ENCODE measurements around the gene BLOC1S1.
A peak's percentile ranks its signal among the peaks of the same experiment; 100 is the strongest.
"Not testable (repeated sequence)": the region's sequence is repeated elsewhere in the genome, so short reads cannot be mapped to it uniquely, and the experiment has no call there.

BLOC1S1 gene

DNA sequence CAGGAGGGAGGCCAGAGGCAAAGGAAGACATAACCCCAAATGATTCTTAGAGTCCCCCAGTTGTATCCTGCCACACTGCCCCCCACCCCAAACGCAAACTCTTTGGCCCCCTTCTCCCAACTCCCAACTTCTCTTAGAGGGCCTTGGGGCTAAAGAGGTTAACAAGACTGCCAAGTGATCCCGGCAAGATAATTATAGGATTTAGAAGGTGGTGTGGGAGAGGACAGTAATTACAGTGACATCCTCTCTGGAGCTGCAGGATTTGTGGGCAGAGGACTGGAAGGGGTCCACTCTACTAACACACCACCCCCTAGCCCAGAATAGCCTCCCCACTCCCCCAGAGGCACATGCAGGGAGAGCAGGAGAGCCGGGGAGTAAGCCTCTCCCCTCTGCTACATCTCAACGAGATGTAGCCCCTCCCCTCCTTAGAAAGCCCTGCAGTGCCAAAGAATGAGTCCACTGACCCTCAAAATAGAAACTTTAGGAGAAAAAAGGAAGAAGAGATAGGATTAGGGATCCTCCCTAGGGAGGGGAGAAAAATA is 21.8 kb downstream of the BLOC1S1 start:
- H3K4me3 ChIP-seq (ENCODE audit: low read length): peak overlapping the region; percentile 73
- no peak for DNase-seq (ENCODE audit: low read depth, low spot score)

DNA sequence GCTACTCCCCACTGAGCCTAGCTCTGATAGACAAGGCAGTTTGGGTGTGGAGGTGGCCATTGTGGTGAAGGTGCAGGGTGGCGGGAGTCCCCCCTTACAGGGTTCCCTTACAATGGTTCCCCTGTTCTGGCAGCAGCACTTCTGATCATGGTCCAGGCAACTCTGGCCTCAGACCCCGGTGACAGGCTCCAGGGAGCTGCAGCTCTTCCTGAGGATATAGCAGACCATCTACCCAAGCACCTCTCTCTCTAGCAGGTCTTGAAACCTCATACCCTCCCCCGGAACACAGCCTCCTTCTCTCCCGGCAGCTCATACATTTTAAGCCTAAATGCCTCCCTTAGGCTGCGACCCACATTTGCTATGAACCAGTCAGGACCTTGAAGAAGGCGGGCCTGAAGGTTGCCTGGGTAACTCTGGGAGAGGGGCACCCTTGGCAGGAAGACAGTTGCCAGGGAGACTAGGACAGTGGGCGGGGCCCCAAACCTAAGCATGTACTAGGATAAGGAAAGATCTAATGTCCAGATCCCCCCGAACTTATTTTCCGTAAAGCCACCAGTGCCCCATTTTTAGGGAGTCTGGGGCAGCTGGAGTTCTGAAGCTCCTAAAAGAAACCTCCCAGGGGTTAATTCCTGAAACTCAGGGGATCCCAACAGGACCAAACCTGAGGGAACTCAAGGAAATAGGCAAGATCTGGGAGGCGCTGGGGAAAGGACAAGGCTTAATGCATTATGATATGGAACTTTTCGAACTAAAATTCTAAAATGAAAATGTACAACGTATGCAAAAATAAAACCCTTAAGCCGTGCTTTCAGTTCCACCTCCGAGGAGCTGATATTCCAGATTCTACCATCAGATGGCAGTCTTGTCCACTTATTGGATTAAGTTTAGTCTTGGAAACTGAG is 22.5 kb downstream of the BLOC1S1 start:
- DNase-seq (ENCODE audit: low read depth, low spot score): peak; percentile 97
- H3K4me3 ChIP-seq (ENCODE audit: low read length): peak overlapping the region; percentile 73

DNA sequence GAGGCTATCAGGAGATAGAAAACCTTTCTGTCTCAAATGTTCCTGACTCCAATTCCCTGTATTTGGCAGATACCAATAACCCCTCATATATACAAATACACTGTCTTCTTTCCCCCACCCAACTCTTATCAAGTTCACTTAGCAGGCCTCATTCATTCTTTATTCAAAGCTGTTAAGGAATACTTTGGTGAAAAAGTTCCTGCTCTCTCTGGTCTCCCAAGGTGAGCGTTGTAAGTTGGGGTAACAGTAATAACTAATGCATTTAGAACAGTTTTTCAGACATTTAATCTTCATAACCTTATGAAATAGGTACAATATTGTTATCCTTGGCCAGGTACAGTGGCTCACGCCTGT is 23.2 kb downstream of the BLOC1S1 start:
- DNase-seq (ENCODE audit: low read depth, low spot score): no peak
- H3K4me3 ChIP-seq (ENCODE audit: low read length): peak overlapping the region; percentile 73

GRCh38 chr12:55741931-55742680 is 26.3 kb downstream of the BLOC1S1 start:
- DNase-seq (ENCODE audit: low read depth, low spot score): no peak
- H3K4me3 ChIP-seq (ENCODE audit: low read length): peak overlapping the region; percentile 51

- H3K4me3 ChIP-seq (ENCODE audit: low read length): peak within 1 kb of the TSS; percentile 77
- DNase-seq (ENCODE audit: low read depth, low spot score): no peak
These were observed 27.0 kb downstream of the BLOC1S1 start, which contains the start of gene GDF11 for GRCh38 chr12:55742719-55743405. Gene GDF11 (plus strand): TSS chr12:55743122. CDS start chr12:55743317, 195 bp downstream.

- H3K4me3 ChIP-seq (ENCODE audit: low read length): peak overlapping the region; percentile 77
- DNase-seq (ENCODE audit: low read depth, low spot score): no peak
These were observed 27.8 kb downstream of the BLOC1S1 start for GRCh38 chr12:55743406-55744339.

DNA sequence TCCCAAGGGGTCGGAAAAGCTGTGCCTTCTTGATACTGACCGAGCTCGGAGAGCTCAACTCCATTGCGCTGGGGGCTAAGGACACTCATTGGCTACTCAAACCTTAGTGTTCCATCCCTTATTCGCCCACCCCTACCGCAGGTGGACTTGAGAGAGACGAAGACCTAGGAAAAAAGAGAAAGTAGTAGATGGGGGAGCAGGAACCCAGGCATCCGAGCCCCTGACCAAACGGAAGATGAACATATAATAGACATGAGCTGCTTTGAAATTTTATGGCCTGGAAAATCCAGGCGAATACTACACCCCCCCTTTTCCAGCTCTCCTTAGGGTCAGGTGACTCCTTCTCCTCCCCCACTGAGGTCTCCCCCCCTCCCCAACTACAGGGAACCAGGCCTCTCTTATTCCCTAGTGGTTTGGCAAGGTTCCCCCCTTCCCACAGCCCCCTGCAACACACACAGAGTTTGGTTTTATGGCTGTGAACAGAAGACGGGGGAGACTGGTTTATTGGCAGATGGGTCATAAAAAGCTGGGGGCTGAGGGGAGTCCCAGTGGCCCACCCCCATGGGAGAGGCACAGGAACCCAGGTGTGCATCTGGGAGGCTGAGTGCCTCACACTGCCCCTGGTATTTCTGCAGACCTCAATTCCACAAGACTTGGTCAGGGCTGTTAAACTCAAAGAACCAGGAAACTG is 28.6 kb downstream of the BLOC1S1 start:
- peak overlapping the region; percentile 77 for H3K4me3 ChIP-seq (ENCODE audit: low read length)
- DNase-seq (ENCODE audit: low read depth, low spot score): no peak

DNA sequence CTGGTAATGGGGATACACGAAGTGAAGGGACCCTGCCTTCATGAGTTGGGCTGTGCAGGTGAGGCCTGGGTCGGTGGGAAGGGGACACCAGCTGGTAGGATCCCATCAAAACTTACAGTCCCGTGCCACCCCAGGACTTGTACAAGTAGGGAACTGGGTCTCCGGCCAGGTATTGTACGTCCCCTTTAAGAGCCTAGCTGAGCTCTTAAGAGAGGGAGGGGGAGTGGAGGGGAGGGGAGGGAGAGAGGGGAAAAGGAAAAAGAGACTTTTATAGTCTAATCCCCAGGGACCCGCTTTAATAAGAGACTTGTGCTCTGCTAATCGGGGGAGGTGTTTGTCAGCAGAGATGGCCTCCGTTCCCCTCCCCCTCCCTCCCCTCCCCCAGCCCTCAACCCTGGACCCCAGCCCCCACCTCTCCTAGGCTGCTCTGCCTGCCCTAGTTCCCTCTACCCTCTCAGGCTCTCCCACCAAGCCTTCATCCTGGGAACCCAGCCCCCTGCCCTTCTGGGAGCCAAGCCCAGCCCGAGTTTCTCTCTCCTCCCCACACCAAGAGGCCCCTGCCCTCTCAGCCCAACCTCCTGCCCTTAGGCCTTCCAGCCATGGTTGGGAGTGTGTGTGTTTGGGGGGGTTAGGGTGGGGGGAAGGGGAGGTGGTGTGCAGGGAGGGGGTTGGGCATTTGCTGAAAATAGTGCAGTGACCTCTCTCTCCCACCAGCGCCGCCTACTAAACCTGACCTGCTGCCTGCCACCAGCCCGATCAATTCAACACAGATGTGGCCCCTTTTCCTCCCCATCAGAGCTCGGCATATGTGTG is 29.7 kb downstream of the BLOC1S1 start:
- no peak overlapping the region for H3K4me3 ChIP-seq (ENCODE audit: low read length)
- DNase-seq (ENCODE audit: low read depth, low spot score): no peak

DNA sequence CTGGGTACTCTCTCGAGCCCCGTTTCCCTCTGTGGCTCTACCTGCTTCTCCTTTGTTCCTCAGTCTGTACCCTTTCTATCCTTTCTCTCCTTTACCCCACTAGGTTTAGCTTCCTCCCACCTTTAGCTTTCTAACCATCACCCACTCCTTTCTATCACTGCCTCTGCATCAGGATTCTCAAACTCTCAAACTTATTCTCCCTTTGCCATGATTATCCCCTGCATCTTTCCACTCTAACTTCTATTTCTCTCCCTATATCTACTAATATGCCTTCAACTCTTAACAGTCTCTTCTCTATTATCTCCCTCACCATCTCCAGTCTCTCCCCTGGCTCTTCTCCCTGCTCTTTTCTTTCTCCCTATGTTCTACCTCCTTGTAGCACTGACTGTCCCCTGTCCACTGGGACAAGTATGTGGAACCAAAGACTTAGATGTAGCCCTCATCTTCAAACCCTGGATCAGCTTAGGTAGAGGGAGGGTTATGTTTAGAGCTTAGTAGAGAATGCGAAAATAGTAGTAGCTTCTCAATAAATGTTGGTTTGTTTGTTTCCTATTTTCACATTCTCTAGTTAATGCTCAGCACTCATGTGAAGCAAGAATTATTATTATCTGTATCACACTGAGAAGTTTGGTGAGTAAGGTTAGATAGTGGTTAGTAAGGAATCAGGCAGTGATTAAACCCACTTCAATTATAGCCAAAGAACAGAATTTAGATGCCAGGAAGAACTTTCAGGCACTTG is 30.5 kb downstream of the BLOC1S1 start:
- H3K4me3 ChIP-seq (ENCODE audit: low read length): no peak overlapping the region
- DNase-seq (ENCODE audit: low read depth, low spot score): no peak

DNA sequence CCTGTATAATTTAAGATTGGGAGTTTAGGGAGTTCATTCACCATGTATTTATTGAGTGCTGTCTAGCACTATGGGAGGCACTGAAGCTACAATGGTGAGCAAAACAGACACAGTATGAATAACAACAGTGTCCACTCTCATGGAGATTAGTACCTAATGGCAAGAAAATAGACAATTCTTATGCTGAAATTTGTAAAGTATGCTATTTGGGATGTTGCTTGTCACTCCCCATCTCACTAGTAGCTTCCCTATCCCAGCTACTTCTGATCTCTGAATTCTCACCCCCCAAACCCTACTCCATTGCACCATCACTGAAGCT is 31.0 kb downstream of the BLOC1S1 start:
- DNase-seq (ENCODE audit: low read depth, low spot score): no peak
- no peak overlapping the region for H3K4me3 ChIP-seq (ENCODE audit: low read length)

DNA sequence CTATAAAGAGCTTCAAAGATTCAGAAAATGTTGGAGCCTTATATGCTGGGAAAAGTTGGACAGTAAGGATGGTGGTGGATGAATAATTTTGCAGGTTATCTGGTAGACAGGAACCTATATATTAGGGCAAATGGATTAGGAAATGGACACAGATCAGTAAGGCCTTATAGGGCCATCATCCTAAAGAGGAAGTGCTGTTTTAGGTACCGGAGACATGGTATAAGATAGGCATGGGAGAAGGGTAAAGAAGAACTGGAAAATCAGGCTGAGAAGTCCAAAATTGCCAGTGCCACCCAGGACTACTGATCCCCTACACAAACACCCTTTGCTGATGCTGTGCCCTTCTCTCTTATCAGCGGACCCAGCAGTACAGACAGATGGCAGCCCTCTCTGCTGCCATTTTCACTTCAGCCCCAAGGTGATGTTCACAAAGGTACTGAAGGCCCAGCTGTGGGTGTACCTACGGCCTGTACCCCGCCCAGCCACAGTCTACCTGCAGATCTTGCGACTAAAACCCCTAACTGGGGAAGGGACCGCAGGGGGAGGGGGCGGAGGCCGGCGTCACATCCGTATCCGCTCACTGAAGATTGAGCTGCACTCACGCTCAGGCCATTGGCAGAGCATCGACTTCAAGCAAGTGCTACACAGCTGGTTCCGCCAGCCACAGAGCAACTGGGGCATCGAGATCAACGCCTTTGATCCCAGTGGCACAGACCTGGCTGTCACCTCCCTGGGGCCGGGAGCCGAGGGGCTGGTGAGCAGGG is 32.6 kb downstream of the BLOC1S1 start:
- H3K4me3 ChIP-seq (ENCODE audit: low read length): no peak overlapping the region
- no peak for DNase-seq (ENCODE audit: low read depth, low spot score)

GRCh38 chr12:55755246-55755645 is 39.4 kb downstream of the BLOC1S1 start:
- no peak for DNase-seq (ENCODE audit: low read depth, low spot score)

GRCh38 chr12:55757701-55758100 is 41.9 kb downstream of the BLOC1S1 start:
- no peak for DNase-seq (ENCODE audit: low read depth, low spot score)
- no peak overlapping the region for H3K4me3 ChIP-seq (ENCODE audit: low read length)

More at GRCh38 chr12:55755246-55755645, 39.4 kb downstream of the BLOC1S1 start:
- no peak overlapping the region for H3K4me3 ChIP-seq (ENCODE audit: low read length)

- H3K4me3 ChIP-seq (ENCODE audit: low read length); DNase-seq (ENCODE audit: low read depth, low spot score): not testable (repeated sequence)
These were observed 42.7 kb downstream of the BLOC1S1 start for GRCh38 chr12:55758575-55758974.

GRCh38 chr12:55760663-55761062 is 44.8 kb downstream of the BLOC1S1 start:
- no peak for DNase-seq (ENCODE audit: low read depth, low spot score)
- no peak overlapping the region for H3K4me3 ChIP-seq (ENCODE audit: low read length)

DNA sequence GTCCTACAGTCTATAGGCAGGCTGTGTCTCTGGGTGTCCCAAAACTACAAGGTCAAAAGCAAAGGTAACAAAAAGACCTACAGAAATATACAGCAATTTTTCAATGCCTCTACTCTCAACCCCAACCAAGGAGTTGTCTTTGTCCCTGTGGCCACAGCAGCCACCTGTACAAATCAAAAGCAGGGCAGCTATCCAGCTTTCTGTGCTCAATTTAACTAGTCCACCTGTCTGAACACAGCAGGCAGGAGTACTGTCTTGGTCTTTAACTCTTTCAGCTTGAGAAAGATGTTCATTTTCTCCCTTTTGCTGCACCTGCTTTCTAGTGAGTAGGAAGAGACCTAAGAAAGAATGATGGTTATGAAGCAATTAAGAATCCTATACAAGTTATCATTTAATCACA is 46.8 kb downstream of the BLOC1S1 start:
- no peak for DNase-seq (ENCODE audit: low read depth, low spot score)
- no peak overlapping the region for H3K4me3 ChIP-seq (ENCODE audit: low read length)

Data from Jurkat, Clone E6-1 (cell line).